Panc1 (cell line): ENCODE results near the gene NXPE2. TPM values are rescaled to one million over a fixed set of nuclear protein-coding genes. Genes with fewer than 3 reads are reported as not detected.

ENCODE experiments used
- ATAC-seq: fragments of 200-7000 bp; cut with Tn5 transposase; 2 replicates; pipeline ENCODE4 v1.9.1; 2020; ENCODE audit warnings: mild to moderate bottlenecking, moderate library complexity
- BruUV-seq: library from RNA; stranded (reverse); fragments of 400-500 nt; replicated peaks from 2 replicates; lab custom pipeline; 2021; lab: Mats Ljungman, UMichigan
- CTCF ChIA-PET: fragments of 300-600 bp; sonication (Branson Sonifier 250); formaldehyde crosslinking; loops from one replicate; lab custom pipeline; 2022; ENCODE audit warnings: antibody characterized with exemption; lab: Charles Lee
- POLR2A ChIA-PET: fragments of 300-600 bp; sonication (Branson Sonifier 250); formaldehyde crosslinking; loops from one replicate; lab custom pipeline; 2022; ENCODE audit warnings: antibody characterized with exemption; lab: Charles Lee
- DNase-seq: peaks from one replicate; pipeline ENCODE4 v3.0.0-alpha.2; 2010; ENCODE audit warnings: low read depth, low spot score
- H3K27ac ChIP-seq: 2 replicates; pipeline ENCODE4 v1.5.1; 2011; ENCODE audit warnings: mild to moderate bottlenecking, low read length, inconsistent platforms
- H3K27me3 ChIP-seq: fragments of 200-500 bp; sonication (Bioruptor generic); 2 replicates; pipeline ENCODE4 v1.6.0; 2014; ENCODE audit warnings: low read length, inconsistent platforms; ENCODE audit not compliant: control insufficient read depth, insufficient read depth
- H3K36me3 ChIP-seq: fragments of 200-500 bp; sonication (Bioruptor generic); 2 replicates; pipeline ENCODE4 v1.5.1; 2014; ENCODE audit warnings: inconsistent platforms, mild to moderate bottlenecking, low read length, moderate library complexity; ENCODE audit not compliant: control insufficient read depth, insufficient read depth
- H3K4me1 ChIP-seq: 2 replicates; pipeline ENCODE4 v1.5.1; 2011; ENCODE audit warnings: inconsistent platforms, mild to moderate bottlenecking, low read length, moderate library complexity; ENCODE audit not compliant: control insufficient read depth, insufficient read depth
- H3K4me3 ChIP-seq, 2 experiments: 2 replicates each; pipeline ENCODE4 v1.5.1; 2011 to 2012; ENCODE audit warnings: low read depth in 2 of 2, low read length in 2 of 2, mild to moderate bottlenecking in 2 of 2, inconsistent platforms in 1 of 2, moderate library complexity in 1 of 2
- H3K9me3 ChIP-seq: fragments of 200-500 bp; sonication (Bioruptor generic); 2 replicates; pipeline ENCODE4 v1.5.1; 2014; ENCODE audit warnings: low read depth, mild to moderate bottlenecking, inconsistent platforms, low read length, moderate library complexity; ENCODE audit not compliant: control insufficient read depth, insufficient read depth
- POLR2AphosphoS5 ChIP-seq: IDR thresholded peaks from 2 replicates; pipeline ENCODE4 v1.6.1; 2012; ENCODE audit warnings: mild to moderate bottlenecking, low read depth, low read length, moderate library complexity
- SIN3A ChIP-seq: IDR thresholded peaks from 2 replicates; pipeline ENCODE4 v1.6.1; 2012; ENCODE audit warnings: low read depth, mild to moderate bottlenecking, low read length, moderate library complexity, borderline replicate concordance; ENCODE audit not compliant: insufficient read depth
- TCF7L2 ChIP-seq: IDR thresholded peaks from 2 replicates; pipeline ENCODE4 v1.6.1; 2011; ENCODE audit warnings: mild to moderate bottlenecking, low read depth, low read length, inconsistent platforms
- in situ Hi-C: cut with HindIII; loops from 2 replicates; pipeline ENCODE4 v1.10.0; 2016; ENCODE audit warnings: low sequenced_read_pairs, low pct_unique_long_range_greater_than_20kb
- intact Hi-C: fragments of 100-400 bp; cut with micrococcal nuclease; formaldehyde crosslinking; loops from one replicate; pipeline ENCODE4 v1.10.0; 2022; ENCODE audit not compliant: unreplicated experiment
- total RNA-seq: library from RNA; stranded (reverse); gene quantifications from one replicate; pipeline ENCODE4 v1.2.1, GENCODE V29; 2021; ENCODE audit not compliant: unreplicated experiment
- TF ChIP-seq, protein P1 (sequence below), 2 experiments: IDR thresholded peaks; 2 replicates each; pipeline ENCODE4 v1.6.1; 2011 to 2012; ENCODE audit warnings: low read depth in 2 of 2, control low read depth in 1 of 2, low read length in 1 of 2, mild to moderate bottlenecking in 1 of 2, moderate library complexity in 1 of 2; ENCODE audit not compliant: insufficient read depth in 1 of 2
- TF ChIP-seq, protein P2 (sequence below): fragments of 450-650 bp; IDR thresholded peaks from 2 replicates; pipeline ENCODE4 v1.5.1; 2017; ENCODE audit warnings: mild to moderate bottlenecking

NXPE2 gene
- total RNA-seq, 1 experiment from 2014 or later: not detected

DNA sequence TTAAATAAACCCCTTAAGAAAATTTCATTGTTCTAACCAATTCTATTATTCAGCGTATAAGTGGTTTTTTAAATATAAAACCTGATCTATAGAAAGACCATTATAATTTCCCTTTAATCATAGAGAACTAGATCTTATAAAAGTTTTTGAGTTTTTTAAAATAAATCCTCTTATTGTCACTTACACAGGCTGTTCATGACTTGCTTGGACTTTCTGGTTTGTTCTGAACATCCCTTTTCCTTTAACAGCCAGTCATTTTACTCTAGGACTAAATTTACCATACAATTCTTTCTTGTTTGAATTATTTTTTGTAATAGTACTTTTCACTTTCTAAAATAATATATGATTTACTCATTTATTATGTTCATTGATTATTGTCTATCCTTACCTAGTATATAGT lies 4.7 kb downstream of the NXPE2 start:
- Histone ChIP-seq H3K27me3 (no peaks in the 10 kb centered on the region), H3K9me3 (peaks cover 13% of the 10 kb centered on the region; the same call in 1 of the 2 replicates), H3K36me3 (no peaks in the 10 kb centered on the region), H3K4me3 (no peak overlapping the region), H3K27ac (no peak overlapping the region), H3K4me1 (no peaks in the 10 kb centered on the region)
- CTCF ChIA-PET: no interaction called here
- POLR2A ChIA-PET: no interaction called here
- in situ Hi-C loops (no loop called here), intact Hi-C loops (no loop called here)
- BruUV-seq: no TSS peak
- DNase-seq (no peak), ATAC-seq (no peak)
- no peak for TF ChIP-seq SIN3A
- TF ChIP-seq POLR2AphosphoS5: no peak
- TF ChIP-seq TCF7L2: no peak
- TF ChIP-seq, protein P1, sequence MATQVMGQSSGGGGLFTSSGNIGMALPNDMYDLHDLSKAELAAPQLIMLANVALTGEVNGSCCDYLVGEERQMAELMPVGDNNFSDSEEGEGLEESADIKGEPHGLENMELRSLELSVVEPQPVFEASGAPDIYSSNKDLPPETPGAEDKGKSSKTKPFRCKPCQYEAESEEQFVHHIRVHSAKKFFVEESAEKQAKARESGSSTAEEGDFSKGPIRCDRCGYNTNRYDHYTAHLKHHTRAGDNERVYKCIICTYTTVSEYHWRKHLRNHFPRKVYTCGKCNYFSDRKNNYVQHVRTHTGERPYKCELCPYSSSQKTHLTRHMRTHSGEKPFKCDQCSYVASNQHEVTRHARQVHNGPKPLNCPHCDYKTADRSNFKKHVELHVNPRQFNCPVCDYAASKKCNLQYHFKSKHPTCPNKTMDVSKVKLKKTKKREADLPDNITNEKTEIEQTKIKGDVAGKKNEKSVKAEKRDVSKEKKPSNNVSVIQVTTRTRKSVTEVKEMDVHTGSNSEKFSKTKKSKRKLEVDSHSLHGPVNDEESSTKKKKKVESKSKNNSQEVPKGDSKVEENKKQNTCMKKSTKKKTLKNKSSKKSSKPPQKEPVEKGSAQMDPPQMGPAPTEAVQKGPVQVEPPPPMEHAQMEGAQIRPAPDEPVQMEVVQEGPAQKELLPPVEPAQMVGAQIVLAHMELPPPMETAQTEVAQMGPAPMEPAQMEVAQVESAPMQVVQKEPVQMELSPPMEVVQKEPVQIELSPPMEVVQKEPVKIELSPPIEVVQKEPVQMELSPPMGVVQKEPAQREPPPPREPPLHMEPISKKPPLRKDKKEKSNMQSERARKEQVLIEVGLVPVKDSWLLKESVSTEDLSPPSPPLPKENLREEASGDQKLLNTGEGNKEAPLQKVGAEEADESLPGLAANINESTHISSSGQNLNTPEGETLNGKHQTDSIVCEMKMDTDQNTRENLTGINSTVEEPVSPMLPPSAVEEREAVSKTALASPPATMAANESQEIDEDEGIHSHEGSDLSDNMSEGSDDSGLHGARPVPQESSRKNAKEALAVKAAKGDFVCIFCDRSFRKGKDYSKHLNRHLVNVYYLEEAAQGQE (IDR thresholded peaks at IDR 0.05; ENCODE audit: insufficient read depth in 1 of 2, low read depth in 2 of 2, low read length in 1 of 2): no peak
- TF ChIP-seq, protein P2, sequence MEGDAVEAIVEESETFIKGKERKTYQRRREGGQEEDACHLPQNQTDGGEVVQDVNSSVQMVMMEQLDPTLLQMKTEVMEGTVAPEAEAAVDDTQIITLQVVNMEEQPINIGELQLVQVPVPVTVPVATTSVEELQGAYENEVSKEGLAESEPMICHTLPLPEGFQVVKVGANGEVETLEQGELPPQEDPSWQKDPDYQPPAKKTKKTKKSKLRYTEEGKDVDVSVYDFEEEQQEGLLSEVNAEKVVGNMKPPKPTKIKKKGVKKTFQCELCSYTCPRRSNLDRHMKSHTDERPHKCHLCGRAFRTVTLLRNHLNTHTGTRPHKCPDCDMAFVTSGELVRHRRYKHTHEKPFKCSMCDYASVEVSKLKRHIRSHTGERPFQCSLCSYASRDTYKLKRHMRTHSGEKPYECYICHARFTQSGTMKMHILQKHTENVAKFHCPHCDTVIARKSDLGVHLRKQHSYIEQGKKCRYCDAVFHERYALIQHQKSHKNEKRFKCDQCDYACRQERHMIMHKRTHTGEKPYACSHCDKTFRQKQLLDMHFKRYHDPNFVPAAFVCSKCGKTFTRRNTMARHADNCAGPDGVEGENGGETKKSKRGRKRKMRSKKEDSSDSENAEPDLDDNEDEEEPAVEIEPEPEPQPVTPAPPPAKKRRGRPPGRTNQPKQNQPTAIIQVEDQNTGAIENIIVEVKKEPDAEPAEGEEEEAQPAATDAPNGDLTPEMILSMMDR: no peak

DNA sequence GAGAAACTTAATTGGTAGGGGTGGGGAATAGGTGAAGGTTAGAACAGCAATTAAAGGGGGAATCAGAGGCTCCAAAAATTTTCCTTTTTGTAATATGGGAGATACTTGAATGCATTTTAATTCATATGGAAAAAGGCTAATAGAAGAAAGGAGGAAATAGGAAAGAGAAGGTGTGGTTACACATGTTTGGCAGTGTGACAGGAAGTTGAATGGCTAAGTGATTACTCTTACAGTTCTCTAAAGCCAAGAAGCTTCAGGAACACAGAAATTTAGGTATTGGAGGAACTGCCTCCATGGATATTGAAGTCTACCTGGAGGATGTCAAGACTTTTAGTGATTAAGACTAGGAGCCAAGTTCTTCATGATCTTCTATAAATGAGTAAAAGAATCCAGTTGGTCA lies 6.3 kb downstream of the NXPE2 start:
- Histone ChIP-seq H3K4me1 (no peaks in the 10 kb centered on the region), H3K27me3 (no peaks in the 10 kb centered on the region), H3K27ac (no peak overlapping the region), H3K36me3 (no peaks in the 10 kb centered on the region), H3K9me3 (peaks cover 13% of the 10 kb centered on the region; the same call in 1 of the 2 replicates), H3K4me3 (no peak overlapping the region)
- POLR2A ChIA-PET: no interaction called here
- intact Hi-C loops: no loop called here
- in situ Hi-C loops: no loop called here
- DNase-seq (no peak), ATAC-seq (no peak)
- BruUV-seq: no TSS peak
- CTCF ChIA-PET: no interaction called here
- no peak for TF ChIP-seq POLR2AphosphoS5

DNA sequence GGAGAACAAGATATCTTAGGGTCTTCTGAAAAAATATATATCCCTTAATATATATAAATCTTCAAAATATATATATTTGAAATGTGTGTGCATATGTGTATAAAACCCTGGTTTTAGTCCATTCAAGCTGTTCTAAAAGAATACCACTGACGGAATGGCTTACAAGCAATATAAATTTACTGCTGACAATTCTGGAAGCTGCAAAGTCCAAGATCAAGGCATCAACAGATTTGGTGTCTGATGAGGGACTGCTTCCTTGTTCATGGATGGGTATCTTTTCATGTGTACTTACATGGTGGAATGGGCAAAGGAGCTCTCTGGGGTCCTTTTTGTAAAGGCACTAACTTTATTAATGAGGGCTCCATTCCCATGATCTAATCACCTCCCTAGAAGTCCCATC lies 6.8 kb downstream of the NXPE2 start:
- in situ Hi-C loops: no loop called here
- BruUV-seq: no TSS peak
- POLR2A ChIA-PET: no interaction called here

More for the DNA sequence above, 6.8 kb downstream of the NXPE2 start:
- Histone ChIP-seq H3K4me3 (no peak overlapping the region), H3K9me3 (peaks cover 13% of the 10 kb centered on the region; the same call in 1 of the 2 replicates), H3K36me3 (no peaks in the 10 kb centered on the region), H3K4me1 (no peaks in the 10 kb centered on the region), H3K27me3 (no peaks in the 10 kb centered on the region), H3K27ac (no peak overlapping the region)
- TF ChIP-seq, protein P1 (IDR thresholded peaks at IDR 0.05; ENCODE audit: insufficient read depth in 1 of 2, low read depth in 2 of 2, low read length in 1 of 2): no peak
- no peak for TF ChIP-seq SIN3A
- TF ChIP-seq POLR2AphosphoS5: no peak
- TF ChIP-seq, protein P2: no peak
- TF ChIP-seq TCF7L2: no peak
- CTCF ChIA-PET: no interaction called here
- intact Hi-C loops: no loop called here
- DNase-seq (no peak), ATAC-seq (no peak)
